B cell (primary cell): ENCODE data around the gene SRRM5. TPM values are rescaled to one million over a fixed set of nuclear protein-coding genes. Genes with fewer than 3 reads are reported as not detected.

Source experiments
- ATAC-seq: fragments of 200-7000 bp; cut with Tn5 transposase; one replicate; pipeline ENCODE4 v1.10.0; 2021; ENCODE audit warnings: low read depth, mild to moderate bottlenecking, moderate number of reproducible peaks, moderate library complexity
- CTCF ChIA-PET: fragments of 350-600 bp; sonication (Branson Sonifier 250); formaldehyde crosslinking; loops from one replicate; lab custom pipeline; 2021; ENCODE audit warnings: antibody characterized with exemption, inconsistent platforms; lab: Charles Lee
- POLR2A ChIA-PET: fragments of 350-600 bp; sonication (Branson Sonifier 250); formaldehyde crosslinking; loops from one replicate; lab custom pipeline; 2021; ENCODE audit warnings: antibody characterized with exemption; lab: Charles Lee
- DNase-seq: peaks from one replicate; pipeline ENCODE4 v3.0.0; 2013
- H2AFZ ChIP-seq: 2 replicates; pipeline ENCODE4 v1.6.1; 2012; ENCODE audit warnings: mild to moderate bottlenecking, low read depth, low read length; ENCODE audit not compliant: insufficient read depth, poor library complexity, severe bottlenecking
- H3K27ac ChIP-seq, 2 donors: 1 replicate in 1 of 2; 2 replicates in 1 of 2; pipeline ENCODE4 v1.5.1; 2012 to 2013; ENCODE audit warnings: low read length in 2 of 2, mild to moderate bottlenecking in 2 of 2, moderate library complexity in 1 of 2
- H3K27me3 ChIP-seq, 4 experiments: fragments of 200-600 bp in 1 of 4; sonication (generic) in 1 of 4; replicated peaks in 1 of 4; 1 replicate in 2 of 4; 2 replicates in 2 of 4; pipeline versions ENCODE4 v1.6.1 to v1.7.0; 2013 to 2016; ENCODE audit warnings: low read length in 3 of 4, mild to moderate bottlenecking in 2 of 4, mixed read lengths in 1 of 4, moderate library complexity in 1 of 4; ENCODE audit not compliant: insufficient read depth in 4 of 4, control insufficient read depth in 3 of 4; ENCODE audit errors: control extremely low read depth in 1 of 4
- H3K36me3 ChIP-seq, 2 experiments: replicated peaks in 1 of 2; 1 replicate in 1 of 2; 2 replicates in 1 of 2; pipeline versions ENCODE4 v1.6.1 to v1.7.1; 2013; ENCODE audit warnings: low read length in 1 of 2; ENCODE audit not compliant: insufficient read depth in 2 of 2, control insufficient read depth in 1 of 2; ENCODE audit errors: control extremely low read depth in 1 of 2, extremely low read depth in 1 of 2
- H3K4me1 ChIP-seq, 2 donors: fragments of 200-600 bp in 1 of 2; sonication (generic) in 1 of 2; 1 replicate in 1 of 2; 2 replicates in 1 of 2; pipeline versions ENCODE4 v1.5.1 to v1.6.1; 2013 to 2017; ENCODE audit warnings: low read length in 2 of 2; ENCODE audit not compliant: control insufficient read depth in 2 of 2, insufficient read depth in 2 of 2
- H3K4me2 ChIP-seq: replicated peaks from 2 replicates; pipeline ENCODE3; 2012; ENCODE audit warnings: mild to moderate bottlenecking, low read depth, low read length; ENCODE audit not compliant: poor library complexity, severe bottlenecking
- H3K4me3 ChIP-seq, 5 experiments: fragments of 200-600 bp in 1 of 5; sonication (generic) in 1 of 5; 1 replicate in 3 of 5; 2 replicates in 2 of 5; pipeline versions ENCODE4 v1.5.1 to v1.7.0; 2011 to 2016; ENCODE audit warnings: low read length in 4 of 5, mild to moderate bottlenecking in 4 of 5, low read depth in 2 of 5, control low read depth in 1 of 5, moderate library complexity in 1 of 5; ENCODE audit not compliant: insufficient read depth in 1 of 5; ENCODE audit errors: control extremely low read depth in 1 of 5, extremely low read depth in 1 of 5
- H3K79me2 ChIP-seq: fragments of 200-600 bp; sonication (generic); one replicate; pipeline ENCODE4 v1.6.0; 2016; ENCODE audit warnings: low read length; ENCODE audit not compliant: control insufficient read depth, insufficient read depth
- H3K9ac ChIP-seq: fragments of 200-600 bp; sonication (generic); 2 replicates; pipeline ENCODE4 v1.6.1; 2017; ENCODE audit warnings: mild to moderate bottlenecking, low read length, moderate library complexity
- H3K9me3 ChIP-seq, 3 donors: one replicate each; pipeline versions ENCODE4 v1.6.1 to v1.7.1; 2013; ENCODE audit warnings: low read length in 2 of 3; ENCODE audit not compliant: control insufficient read depth in 2 of 3, insufficient read depth in 1 of 3; ENCODE audit errors: control extremely low read depth in 1 of 3
- H4K20me1 ChIP-seq: 2 replicates; pipeline ENCODE4 v1.6.0; 2012; ENCODE audit warnings: mild to moderate bottlenecking, low read length; ENCODE audit not compliant: insufficient read depth, control insufficient read depth, poor library complexity, severe bottlenecking
- H3K27ac Mint-ChIP-seq: one replicate; pipeline ENCODE4 v1.8.0; 2021; ENCODE audit warnings: mixed read lengths
- H3K27me3 Mint-ChIP-seq: one replicate; pipeline ENCODE4 v1.8.0; 2021; ENCODE audit warnings: mixed read lengths
- H3K4me1 Mint-ChIP-seq: one replicate; pipeline ENCODE4 v1.8.0; 2021; ENCODE audit warnings: mixed read lengths
- H3K4me3 Mint-ChIP-seq: one replicate; pipeline ENCODE4 v1.8.0; 2021; ENCODE audit warnings: mixed read lengths
- H3K9me3 Mint-ChIP-seq: one replicate; pipeline ENCODE4 v1.8.0; 2022; ENCODE audit warnings: mixed read lengths; ENCODE audit not compliant: insufficient read depth
- CTCF ChIP-seq: fragments of 200-600 bp; IDR thresholded peaks from one replicate; pipeline ENCODE4 v1.8.0; 2022; ENCODE audit warnings: antibody characterized with exemption, mild to moderate bottlenecking
- EZH2 ChIP-seq: IDR thresholded peaks from 2 replicates; pipeline ENCODE4 v1.6.1; 2012; ENCODE audit warnings: borderline replicate concordance, low read depth, mild to moderate bottlenecking, moderate library complexity, low read length; ENCODE audit not compliant: insufficient read depth, poor library complexity, severe bottlenecking
- WGBS: methylation state at CpG from one replicate; pipeline ENCODE4 v1.1.5; 2013; ENCODE audit warnings: missing lambda C conversion rate; ENCODE audit not compliant: insufficient coverage; 5-methylcytosine and 5-hydroxymethylcytosine counted together
- intact Hi-C: fragments of 100-400 bp; cut with micrococcal nuclease; formaldehyde crosslinking; loops from one replicate; pipeline ENCODE4 v1.10.0; 2022
- polyA plus RNA-seq: library from polyadenylated mRNA; depleted of rRNA; stranded (reverse); fragments of >200 nt; gene quantifications from 2 replicates; pipeline ENCODE4 v1.2.3, GENCODE V29; 2012
- total RNA-seq, 2 donors: library from RNA; stranded (reverse); fragments of 120-200 nt in 1 of 2; gene quantifications; 1 replicate in 1 of 2; 2 replicates in 1 of 2; pipeline versions ENCODE4 v1.2.3 to v1.2.4, GENCODE V29; 2013 to 2022

Gene SRRM5
- total and polyA plus RNA-seq, 2 donors (not counting 1 experiment from before 2014, with no cell fraction given) = 0.64 to 1.4 TPM

GRCh38 chr19:43622070-43622469, 10.2 kb downstream of the SRRM5 start:
- POLR2A ChIA-PET = interaction anchor here (0.7 kb wide), 1 partner anchor 182 kb away, joined by 3 read pairs; no protein-coding TSS in a partner anchor
- intact Hi-C loops = no loop called here
- Mint-ChIP-seq H3K9me3 (no peaks in the 10 kb centered on the region), H3K27me3 (peaks cover 10% of the 10 kb centered on the region), H3K4me1 (peaks cover 27% of the 10 kb centered on the region), H3K27ac (no peak overlapping the region), H3K4me3 (no peak overlapping the region)
- CTCF ChIA-PET = interaction anchor here (0.6 to 1.8 kb wide), 2 partner anchors 27 to 65 kb away, joined by 3 to 4 read pairs; no protein-coding TSS in a partner anchor
- DNase-seq (no peak), ATAC-seq (no peak)
- Histone ChIP-seq H4K20me1 (peaks cover 16% of the 10 kb centered on the region), H3K4me2 (no peak overlapping the region), H3K4me3 (no peak overlapping the region), H3K4me1 (peaks cover 20 to 22% of the 10 kb centered on the region in 2 donors), H3K79me2 (peaks cover 8% of the 10 kb centered on the region), H2AFZ (no peak overlapping the region), H3K27ac (no peak overlapping the region), H3K9ac (no peak overlapping the region), H3K9me3 (peaks cover 0 to 28% (median 0%) of the 10 kb centered on the region in 3 donors), H3K36me3 (no peaks in the 10 kb centered on the region), H3K27me3 (peaks cover 0 to 13% (median 3%) of the 10 kb centered on the region in 4 experiments)
- WGBS = 83% methylated on average over 3 of the region's 4 CpGs
- TF ChIP-seq EZH2 (no peak), CTCF (no peak)

GRCh38 chr19:43622956-43623355, 11.1 kb downstream of the SRRM5 start:
- peaks cover 16% of the 10 kb centered on the region for H4K20me1 ChIP-seq
- H3K4me1 ChIP-seq = peaks cover 20 to 22% of the 10 kb centered on the region in 2 donors
- CTCF ChIA-PET = no interaction called here
- H3K79me2 ChIP-seq = peaks cover 8% of the 10 kb centered on the region
- no peak overlapping the region for H3K27ac ChIP-seq
- peaks cover 29% of the 10 kb centered on the region for H3K4me1 Mint-ChIP-seq
- no peak overlapping the region for H3K4me3 ChIP-seq
- H3K27ac Mint-ChIP-seq = no peak overlapping the region
- TF ChIP-seq CTCF (no peak), EZH2 (no peak)
- peaks cover 0 to 14% (median 7%) of the 10 kb centered on the region in 4 experiments for H3K27me3 ChIP-seq
- DNase-seq = no peak
- no peak for ATAC-seq
- H3K27me3 Mint-ChIP-seq = peaks cover 15% of the 10 kb centered on the region
- H3K36me3 ChIP-seq = no peaks in the 10 kb centered on the region
- H3K9ac ChIP-seq = no peak overlapping the region
- no peaks in the 10 kb centered on the region for H3K9me3 Mint-ChIP-seq
- peaks cover 0 to 28% (median 0%) of the 10 kb centered on the region in 3 donors for H3K9me3 ChIP-seq
- intact Hi-C loops = no loop called here
- H3K4me2 ChIP-seq = no peak overlapping the region
- H3K4me3 Mint-ChIP-seq = no peak overlapping the region
- no CpG with 5 or more reads among the region's 1 CpG for WGBS
- H2AFZ ChIP-seq = no peak overlapping the region
- POLR2A ChIA-PET = interaction anchor here (0.7 kb wide), 1 partner anchor 183 kb away, joined by 3 read pairs; no protein-coding TSS in a partner anchor
